ENCODE measurements around the gene CLDN6.

DNA sequence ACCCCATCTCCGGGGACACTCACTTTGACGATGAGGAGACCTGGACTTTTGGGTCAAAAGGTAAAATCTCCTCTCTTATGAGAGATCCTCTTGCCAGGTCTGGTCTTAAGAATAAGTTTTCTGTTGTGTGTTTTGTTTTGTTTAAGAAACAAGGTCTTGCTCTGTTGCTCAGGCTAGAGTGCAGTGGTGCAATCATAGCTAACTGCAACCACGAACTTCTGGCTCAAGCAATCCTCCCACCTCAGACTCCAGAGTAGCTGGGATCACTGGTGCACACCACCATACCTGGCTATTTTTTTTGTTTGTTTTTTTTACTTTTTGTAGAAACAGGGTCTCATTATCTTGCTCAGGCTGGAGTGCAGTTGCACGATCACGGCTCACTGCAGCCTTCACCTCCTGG lies 32.5 kb upstream of the CLDN6 start:
- TF ChIP-seq, protein P1, sequence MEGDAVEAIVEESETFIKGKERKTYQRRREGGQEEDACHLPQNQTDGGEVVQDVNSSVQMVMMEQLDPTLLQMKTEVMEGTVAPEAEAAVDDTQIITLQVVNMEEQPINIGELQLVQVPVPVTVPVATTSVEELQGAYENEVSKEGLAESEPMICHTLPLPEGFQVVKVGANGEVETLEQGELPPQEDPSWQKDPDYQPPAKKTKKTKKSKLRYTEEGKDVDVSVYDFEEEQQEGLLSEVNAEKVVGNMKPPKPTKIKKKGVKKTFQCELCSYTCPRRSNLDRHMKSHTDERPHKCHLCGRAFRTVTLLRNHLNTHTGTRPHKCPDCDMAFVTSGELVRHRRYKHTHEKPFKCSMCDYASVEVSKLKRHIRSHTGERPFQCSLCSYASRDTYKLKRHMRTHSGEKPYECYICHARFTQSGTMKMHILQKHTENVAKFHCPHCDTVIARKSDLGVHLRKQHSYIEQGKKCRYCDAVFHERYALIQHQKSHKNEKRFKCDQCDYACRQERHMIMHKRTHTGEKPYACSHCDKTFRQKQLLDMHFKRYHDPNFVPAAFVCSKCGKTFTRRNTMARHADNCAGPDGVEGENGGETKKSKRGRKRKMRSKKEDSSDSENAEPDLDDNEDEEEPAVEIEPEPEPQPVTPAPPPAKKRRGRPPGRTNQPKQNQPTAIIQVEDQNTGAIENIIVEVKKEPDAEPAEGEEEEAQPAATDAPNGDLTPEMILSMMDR (conservative IDR thresholded peaks at IDR 0.05; ENCODE audit: low read depth, low read length), result no peak
- TF ChIP-seq EZH2 (IDR thresholded peaks at IDR 0.05; ENCODE audit: borderline replicate concordance, low read depth, low read length, poor library complexity, severe bottlenecking), result no peak
